GM19035 (cell line): Measurements from ENCODE around the gene KCNH2.
A peak's percentile ranks its signal among the peaks of the same experiment; 100 is the strongest.
"Not testable (repeated sequence)": the region's sequence is repeated elsewhere in the genome, so short reads cannot be mapped to it uniquely, and the experiment has no call there.

Source experiments
- ATAC-seq: cut with Tn5 transposase; IDR thresholded peaks from one replicate; pipeline ENCODE4 v1.9.1; 2021; ENCODE audit not compliant: unreplicated experiment

KCNH2 gene

GRCh38 chr7:151012031-151012692, 34.0 kb upstream of the KCNH2 start:
- ATAC-seq: no peak

GRCh38 chr7:151011616-151012015, 33.5 kb upstream of the KCNH2 start:
- ATAC-seq: not testable (repeated sequence)

- no peak for ATAC-seq
Measured at GRCh38 chr7:151011097-151011409, 32.9 kb upstream of the KCNH2 start.

GRCh38 chr7:151010307-151011096, 32.4 kb upstream of the KCNH2 start:
- ATAC-seq: no peak

GRCh38 chr7:151010037-151010306, 31.9 kb upstream of the KCNH2 start:
- ATAC-seq: no peak

GRCh38 chr7:151009327-151010036, 31.4 kb upstream of the KCNH2 start:
- ATAC-seq: no peak

GRCh38 chr7:151008511-151009323, 30.6 kb upstream of the KCNH2 start:
- peak; percentile 66 for ATAC-seq

- ATAC-seq: no peak
Measured at GRCh38 chr7:151008143-151008510, 30.0 kb upstream of the KCNH2 start.

GRCh38 chr7:151007469-151007898, 29.4 kb upstream of the KCNH2 start:
- ATAC-seq: no peak

GRCh38 chr7:151006590-151007300, 28.6 kb upstream of the KCNH2 start:
- no peak for ATAC-seq

GRCh38 chr7:151005566-151005965, 27.4 kb upstream of the KCNH2 start:
- no peak for ATAC-seq

GRCh38 chr7:151003572-151003971, 25.5 kb upstream of the KCNH2 start:
- ATAC-seq: no peak

GRCh38 chr7:151001546-151001945, 23.4 kb upstream of the KCNH2 start:
- ATAC-seq: no peak

GRCh38 chr7:151000897-151001495, 22.9 kb upstream of the KCNH2 start:
- no peak for ATAC-seq

- no peak for ATAC-seq
Measured at GRCh38 chr7:150999497-151000230, 21.5 kb upstream of the KCNH2 start.

- no peak for ATAC-seq
Measured at GRCh38 chr7:150999001-150999400, 20.9 kb upstream of the KCNH2 start.

- ATAC-seq: no peak
Measured at GRCh38 chr7:150998341-150998740, 20.2 kb upstream of the KCNH2 start.

GRCh38 chr7:150997817-150998216, 19.7 kb upstream of the KCNH2 start:
- no peak for ATAC-seq

GRCh38 chr7:150997075-150997511, 19.0 kb upstream of the KCNH2 start:
- ATAC-seq: no peak
